Astrocyte (in vitro differentiated cells and primary cell): Measurements from ENCODE around the gene ZMYM1. TPM values are rescaled to one million over a fixed set of nuclear protein-coding genes. Genes with fewer than 3 reads are reported as not detected.
"Not testable (repeated sequence)": the region's sequence is repeated elsewhere in the genome, so short reads cannot be mapped to it uniquely, and the experiment has no call there.

ENCODE experiments used
- DNase-seq: peaks from one replicate; pipeline ENCODE4 v3.0.0-alpha.2; 2010; ENCODE audit warnings: low read depth
- FAIRE-seq: peaks from 2 replicates; lab custom pipeline; 2011; peaks lifted over from hg19 to GRCh38; lab: Jason Lieb, UNC
- H2AFZ ChIP-seq: 2 replicates; pipeline ENCODE4 v1.6.0; 2012; ENCODE audit warnings: low read depth, low read length, inconsistent platforms
- H3K27ac ChIP-seq: 2 replicates; pipeline ENCODE4 v1.5.1; 2011; ENCODE audit warnings: low read depth, low read length, inconsistent platforms
- H3K27me3 ChIP-seq: 2 replicates; pipeline ENCODE4 v1.6.0; 2011; ENCODE audit warnings: low read length, inconsistent platforms; ENCODE audit not compliant: insufficient read depth
- H3K36me3 ChIP-seq: 2 replicates; pipeline ENCODE4 v1.5.1; 2011; ENCODE audit warnings: low read length, inconsistent platforms; ENCODE audit not compliant: insufficient read depth
- H3K4me1 ChIP-seq: 2 replicates; pipeline ENCODE4 v1.5.1; 2011; ENCODE audit warnings: low read length, inconsistent platforms; ENCODE audit not compliant: insufficient read depth
- H3K4me2 ChIP-seq: 2 replicates; pipeline ENCODE4 v1.6.0; 2012; ENCODE audit warnings: low read length, inconsistent platforms
- H3K4me3 ChIP-seq: 2 replicates; pipeline ENCODE4 v1.5.1; 2011; ENCODE audit warnings: low read depth, mild to moderate bottlenecking, low read length, inconsistent platforms; ENCODE audit not compliant: insufficient read depth
- H3K79me2 ChIP-seq: 2 replicates; pipeline ENCODE4 v1.6.0; 2012; ENCODE audit warnings: mild to moderate bottlenecking, low read length, inconsistent platforms; ENCODE audit not compliant: insufficient read depth
- H3K9ac ChIP-seq: 2 replicates; pipeline ENCODE4 v1.6.0; 2012; ENCODE audit warnings: mild to moderate bottlenecking, low read length, inconsistent platforms
- H3K9me3 ChIP-seq: 2 replicates; pipeline ENCODE4 v1.5.1; 2012; ENCODE audit warnings: low read depth, mild to moderate bottlenecking, low read length, inconsistent platforms; ENCODE audit not compliant: insufficient read depth
- H4K20me1 ChIP-seq: 2 replicates; pipeline ENCODE4 v1.6.0; 2012; ENCODE audit warnings: low read length, inconsistent platforms; ENCODE audit not compliant: insufficient read depth
- H3K27ac Mint-ChIP-seq: one replicate; pipeline ENCODE4 v1.8.0; 2021; ENCODE audit warnings: mild to moderate bottlenecking, mixed read lengths; ENCODE audit not compliant: unreplicated experiment
- H3K27me3 Mint-ChIP-seq: one replicate; pipeline ENCODE4 v1.8.0; 2021; ENCODE audit warnings: low read depth, mixed read lengths; ENCODE audit not compliant: unreplicated experiment
- H3K36me3 Mint-ChIP-seq: one replicate; pipeline ENCODE4 v1.8.0; 2021; ENCODE audit warnings: low read depth, mixed read lengths; ENCODE audit not compliant: unreplicated experiment
- H3K4me1 Mint-ChIP-seq: one replicate; pipeline ENCODE4 v1.8.0; 2021; ENCODE audit warnings: low read depth, mixed read lengths; ENCODE audit not compliant: unreplicated experiment
- H3K4me3 Mint-ChIP-seq: one replicate; pipeline ENCODE4 v1.8.0; 2021; ENCODE audit warnings: mild to moderate bottlenecking, moderate library complexity, mixed read lengths; ENCODE audit not compliant: unreplicated experiment
- H3K9me3 Mint-ChIP-seq: one replicate; pipeline ENCODE4 v1.8.0; 2021; ENCODE audit warnings: mild to moderate bottlenecking, mixed read lengths; ENCODE audit not compliant: unreplicated experiment
- CTCF ChIP-seq: IDR thresholded peaks from 2 replicates; pipeline ENCODE4 v1.5.1; 2011; ENCODE audit warnings: low read depth, mild to moderate bottlenecking, inconsistent platforms, low read length, moderate library complexity; ENCODE audit not compliant: insufficient read depth
- EZH2 ChIP-seq: IDR thresholded peaks from 2 replicates; pipeline ENCODE4 v1.6.1; 2012; ENCODE audit warnings: mild to moderate bottlenecking, low read length, inconsistent platforms; ENCODE audit not compliant: insufficient read depth
- total RNA-seq: library from RNA; stranded (reverse); gene quantifications from 2 replicates; pipeline ENCODE4 v1.2.1, GENCODE V29; 2021

ZMYM1 gene
- total RNA-seq, 1 donor from 2014 or later = 15.1 TPM

GRCh38 chr1:35053433-35053832 is 25.8 kb upstream of the ZMYM1 start:
- no peaks in the 10 kb centered on the region for H4K20me1 ChIP-seq
- TF ChIP-seq CTCF (no peak), EZH2 (no peak)
- H3K79me2 ChIP-seq = no peaks in the 10 kb centered on the region
- no peaks in the 10 kb centered on the region for H3K4me1 Mint-ChIP-seq
- H3K27ac Mint-ChIP-seq = no peak overlapping the region
- FAIRE-seq (no peak), DNase-seq (no peak)
- peaks cover 6% of the 10 kb centered on the region for H3K9me3 Mint-ChIP-seq
- no peaks in the 10 kb centered on the region for H3K36me3 ChIP-seq
- no peak overlapping the region for H3K4me2 ChIP-seq
- H3K27me3 ChIP-seq = no peaks in the 10 kb centered on the region
- H3K9ac ChIP-seq = no peak overlapping the region
- no peaks in the 10 kb centered on the region for H3K9me3 ChIP-seq
- no peak overlapping the region for H3K4me3 Mint-ChIP-seq
- H2AFZ ChIP-seq = no peak overlapping the region
- H3K27me3 Mint-ChIP-seq = peaks cover 10% of the 10 kb centered on the region
- peaks cover under 1% of the 10 kb centered on the region for H3K36me3 Mint-ChIP-seq
- no peak overlapping the region for H3K4me3 ChIP-seq
- H3K4me1 ChIP-seq = no peaks in the 10 kb centered on the region
- no peak overlapping the region for H3K27ac ChIP-seq

GRCh38 chr1:35054282-35054681 is 24.9 kb upstream of the ZMYM1 start:
- not testable (repeated sequence) for H3K4me3 Mint-ChIP-seq, H3K79me2 ChIP-seq, H3K4me2 ChIP-seq, H3K4me3 ChIP-seq, H3K4me1 Mint-ChIP-seq, H3K9ac ChIP-seq, H3K27ac Mint-ChIP-seq, H4K20me1 ChIP-seq, H2AFZ ChIP-seq, DNase-seq, FAIRE-seq, H3K27ac ChIP-seq, H3K27me3 ChIP-seq, H3K36me3 ChIP-seq, H3K9me3 Mint-ChIP-seq, H3K36me3 Mint-ChIP-seq, H3K9me3 ChIP-seq, H3K4me1 ChIP-seq
- H3K27me3 Mint-ChIP-seq = peaks cover 11% of the 10 kb centered on the region

- H3K27me3 Mint-ChIP-seq = peaks cover 11% of the 10 kb centered on the region
- H3K4me1 Mint-ChIP-seq, FAIRE-seq, H3K9ac ChIP-seq, H3K9me3 ChIP-seq, DNase-seq, H3K36me3 ChIP-seq, H3K9me3 Mint-ChIP-seq, H3K4me1 ChIP-seq, H3K27me3 ChIP-seq, H2AFZ ChIP-seq, H3K27ac ChIP-seq, H3K4me2 ChIP-seq, H3K79me2 ChIP-seq, H3K36me3 Mint-ChIP-seq, H4K20me1 ChIP-seq, H3K27ac Mint-ChIP-seq, H3K4me3 Mint-ChIP-seq, H3K4me3 ChIP-seq: not testable (repeated sequence)
Observed at GRCh38 chr1:35058321-35058720, 20.9 kb upstream of the ZMYM1 start.

GRCh38 chr1:35058988-35059387 is 20.2 kb upstream of the ZMYM1 start:
- Mint-ChIP-seq H3K36me3 (peaks cover 1% of the 10 kb centered on the region), H3K9me3 (peaks cover 8% of the 10 kb centered on the region), H3K4me1 (no peaks in the 10 kb centered on the region), H3K27me3 (peaks cover 11% of the 10 kb centered on the region), H3K27ac (no peak overlapping the region), H3K4me3 (no peak overlapping the region)
- H4K20me1 ChIP-seq = no peaks in the 10 kb centered on the region
- no peaks in the 10 kb centered on the region for H3K36me3 ChIP-seq
- no peaks in the 10 kb centered on the region for H3K4me1 ChIP-seq
- H3K4me2 ChIP-seq = no peak overlapping the region
- no peaks in the 10 kb centered on the region for H3K27me3 ChIP-seq
- no peak overlapping the region for H3K4me3 ChIP-seq
- no peaks in the 10 kb centered on the region for H3K9me3 ChIP-seq
- no peak overlapping the region for H3K27ac ChIP-seq
- H2AFZ ChIP-seq = no peak overlapping the region
- TF ChIP-seq EZH2 (no peak), CTCF (no peak)
- FAIRE-seq = no peak
- H3K79me2 ChIP-seq = no peaks in the 10 kb centered on the region
- no peak overlapping the region for H3K9ac ChIP-seq
- no peak for DNase-seq
